GM06990 (cell line): ENCODE measurements around the gene GAS7.

ENCODE experiments used
- DNase-seq: peaks from one replicate; pipeline ENCODE4 v3.0.0-alpha.2; 2011; ENCODE audit not compliant: insufficient read length; ENCODE audit errors: extremely low read depth
- H3K27me3 ChIP-seq: replicated peaks from 2 replicates; pipeline ENCODE4 v1.6.0; 2011; ENCODE audit warnings: low read length; ENCODE audit not compliant: control insufficient read depth, insufficient read depth
- H3K36me3 ChIP-seq: 2 replicates; pipeline ENCODE4 v1.5.1; 2011; ENCODE audit warnings: low read length; ENCODE audit not compliant: control insufficient read depth, insufficient read depth
- H3K4me3 ChIP-seq: replicated peaks from 2 replicates; pipeline ENCODE4 v1.5.1; 2011; ENCODE audit warnings: low read depth, mild to moderate bottlenecking, control low read depth, low read length
- TF ChIP-seq, protein P1 (sequence below): IDR thresholded peaks from 2 replicates; pipeline ENCODE4 v1.5.1; 2011; ENCODE audit warnings: low read length, control low read depth, mild to moderate bottlenecking, inconsistent platforms; ENCODE audit not compliant: insufficient read depth, poor library complexity, severe bottlenecking

Gene GAS7

DNA sequence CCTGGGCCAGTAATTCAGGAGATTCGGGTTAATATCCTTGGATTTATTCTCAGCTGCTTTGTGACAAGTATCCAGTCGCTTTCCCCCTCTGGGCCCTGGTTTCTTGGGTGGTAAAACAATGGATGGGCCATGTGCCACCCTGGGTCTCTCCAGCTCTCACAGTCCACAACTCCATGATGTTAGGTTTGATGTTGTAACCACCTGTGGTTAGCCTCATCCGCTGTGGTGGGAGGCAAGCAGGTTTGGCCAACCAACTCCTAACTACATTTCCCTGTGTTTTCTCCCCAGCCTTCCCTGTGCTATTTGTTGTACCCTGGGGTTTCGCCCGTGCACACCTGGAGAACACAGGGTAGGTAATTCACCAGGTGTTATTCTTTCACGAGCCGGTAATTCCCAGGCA lies 337.6 kb downstream of the GAS7 start:
- Histone ChIP-seq H3K4me3 (no peak overlapping the region), H3K27me3 (no peaks in the 10 kb centered on the region; the same call in 1 of the 2 replicates), H3K36me3 (no peaks in the 10 kb centered on the region)
- DNase-seq, result no peak
- TF ChIP-seq, protein P1, sequence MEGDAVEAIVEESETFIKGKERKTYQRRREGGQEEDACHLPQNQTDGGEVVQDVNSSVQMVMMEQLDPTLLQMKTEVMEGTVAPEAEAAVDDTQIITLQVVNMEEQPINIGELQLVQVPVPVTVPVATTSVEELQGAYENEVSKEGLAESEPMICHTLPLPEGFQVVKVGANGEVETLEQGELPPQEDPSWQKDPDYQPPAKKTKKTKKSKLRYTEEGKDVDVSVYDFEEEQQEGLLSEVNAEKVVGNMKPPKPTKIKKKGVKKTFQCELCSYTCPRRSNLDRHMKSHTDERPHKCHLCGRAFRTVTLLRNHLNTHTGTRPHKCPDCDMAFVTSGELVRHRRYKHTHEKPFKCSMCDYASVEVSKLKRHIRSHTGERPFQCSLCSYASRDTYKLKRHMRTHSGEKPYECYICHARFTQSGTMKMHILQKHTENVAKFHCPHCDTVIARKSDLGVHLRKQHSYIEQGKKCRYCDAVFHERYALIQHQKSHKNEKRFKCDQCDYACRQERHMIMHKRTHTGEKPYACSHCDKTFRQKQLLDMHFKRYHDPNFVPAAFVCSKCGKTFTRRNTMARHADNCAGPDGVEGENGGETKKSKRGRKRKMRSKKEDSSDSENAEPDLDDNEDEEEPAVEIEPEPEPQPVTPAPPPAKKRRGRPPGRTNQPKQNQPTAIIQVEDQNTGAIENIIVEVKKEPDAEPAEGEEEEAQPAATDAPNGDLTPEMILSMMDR, result no peak
